ENCODE results near the gene ATP2C2. TPM values are rescaled to one million over a fixed set of nuclear protein-coding genes. Genes with fewer than 3 reads are reported as not detected.

Gene ATP2C2
- total RNA-seq, 2 experiments from 2014 or later, result not detected

DNA sequence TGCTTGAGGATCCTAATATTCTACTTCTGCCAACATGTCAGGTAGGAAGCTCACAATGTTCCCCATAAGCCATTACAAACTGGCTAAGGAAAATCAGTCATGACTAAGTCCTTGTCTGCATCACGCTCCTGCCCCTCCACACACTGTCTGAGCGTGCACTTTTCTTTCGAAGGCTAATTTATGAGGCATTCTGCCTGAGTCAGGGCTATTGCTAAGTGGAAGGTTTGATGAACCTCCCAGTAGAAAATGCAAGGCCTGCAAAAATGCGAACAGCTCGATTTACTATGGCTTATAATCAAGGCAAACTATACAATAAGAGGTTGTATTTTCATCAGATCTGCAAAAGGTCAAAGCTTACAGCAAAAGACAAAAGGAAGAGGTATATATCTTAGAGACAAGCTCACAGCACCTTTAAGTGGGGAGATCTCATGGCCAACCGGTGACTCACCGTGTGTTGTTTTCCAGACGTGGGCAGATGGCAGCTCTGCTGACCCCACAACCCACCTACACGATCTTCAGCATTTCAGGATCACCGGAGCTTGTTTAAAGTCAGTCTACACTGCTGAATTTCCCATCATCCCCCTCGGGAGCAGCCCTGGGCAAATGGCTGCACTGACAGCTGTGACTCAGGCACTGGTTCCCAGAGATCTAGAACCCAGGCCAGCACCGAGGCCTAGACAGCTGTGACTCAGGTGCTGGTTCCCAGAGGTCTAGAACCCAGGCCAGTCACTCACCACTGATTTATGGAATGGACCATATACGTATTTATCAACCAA is 110.0 kb downstream of the ATP2C2 start:
- Histone ChIP-seq H3K9me3 (ENCODE audit: control insufficient read depth in 1 of 2, insufficient read depth in 1 of 2, low read length in 2 of 2) (no peaks in the 10 kb centered on the region), H3K27me3 (ENCODE audit: control insufficient read depth in 1 of 2, insufficient read depth in 2 of 2, low read length in 2 of 2) (no peaks in the 10 kb centered on the region), H3K27ac (ENCODE audit: low read depth in 1 of 2, low read length in 2 of 2) (no peak overlapping the region), H3K4me1 (ENCODE audit: insufficient read depth, low read length) (no peaks in the 10 kb centered on the region), H3K36me3 (ENCODE audit: insufficient read depth, low read length) (peaks cover 26% of the 10 kb centered on the region), H3K4me3 (ENCODE audit: low read length) (no peak overlapping the region)
- DNase-seq (no peak), ATAC-seq (ENCODE audit: poor library complexity) (no peak)
- Mint-ChIP-seq H3K36me3 (ENCODE audit: low read depth) (peaks cover 26% of the 10 kb centered on the region), H3K27ac (no peak overlapping the region), H3K4me1 (ENCODE audit: low read depth) (no peaks in the 10 kb centered on the region), H3K4me3 (no peak overlapping the region), H3K9me3 (no peaks in the 10 kb centered on the region), H3K27me3 (no peaks in the 10 kb centered on the region)
- TF ChIP-seq, protein P1, sequence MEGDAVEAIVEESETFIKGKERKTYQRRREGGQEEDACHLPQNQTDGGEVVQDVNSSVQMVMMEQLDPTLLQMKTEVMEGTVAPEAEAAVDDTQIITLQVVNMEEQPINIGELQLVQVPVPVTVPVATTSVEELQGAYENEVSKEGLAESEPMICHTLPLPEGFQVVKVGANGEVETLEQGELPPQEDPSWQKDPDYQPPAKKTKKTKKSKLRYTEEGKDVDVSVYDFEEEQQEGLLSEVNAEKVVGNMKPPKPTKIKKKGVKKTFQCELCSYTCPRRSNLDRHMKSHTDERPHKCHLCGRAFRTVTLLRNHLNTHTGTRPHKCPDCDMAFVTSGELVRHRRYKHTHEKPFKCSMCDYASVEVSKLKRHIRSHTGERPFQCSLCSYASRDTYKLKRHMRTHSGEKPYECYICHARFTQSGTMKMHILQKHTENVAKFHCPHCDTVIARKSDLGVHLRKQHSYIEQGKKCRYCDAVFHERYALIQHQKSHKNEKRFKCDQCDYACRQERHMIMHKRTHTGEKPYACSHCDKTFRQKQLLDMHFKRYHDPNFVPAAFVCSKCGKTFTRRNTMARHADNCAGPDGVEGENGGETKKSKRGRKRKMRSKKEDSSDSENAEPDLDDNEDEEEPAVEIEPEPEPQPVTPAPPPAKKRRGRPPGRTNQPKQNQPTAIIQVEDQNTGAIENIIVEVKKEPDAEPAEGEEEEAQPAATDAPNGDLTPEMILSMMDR (IDR thresholded peaks at IDR 0.05), result no peak
- intact Hi-C loops (cut with DNase I, micrococcal nuclease), result no loop called here
- POLR2A ChIA-PET, result no interaction called here
- CTCF ChIA-PET, result interaction anchor here (0.9 kb wide), 1 partner anchor 13 kb away, joined by 3 read pairs; no protein-coding TSS in a partner anchor

GRCh38 chr16:84479716-84480450 is 111.5 kb downstream of the ATP2C2 start:
- Histone ChIP-seq H3K27me3 (ENCODE audit: control insufficient read depth in 1 of 2, insufficient read depth in 2 of 2, low read length in 2 of 2) (no peaks in the 10 kb centered on the region), H3K4me1 (ENCODE audit: insufficient read depth, low read length) (no peaks in the 10 kb centered on the region), H3K9me3 (ENCODE audit: control insufficient read depth in 1 of 2, insufficient read depth in 1 of 2, low read length in 2 of 2) (no peaks in the 10 kb centered on the region), H3K27ac (ENCODE audit: low read depth in 1 of 2, low read length in 2 of 2) (no peak overlapping the region), H3K4me3 (ENCODE audit: low read length) (no peak overlapping the region), H3K36me3 (ENCODE audit: insufficient read depth, low read length) (peaks cover 37% of the 10 kb centered on the region)
- Mint-ChIP-seq H3K27me3 (no peaks in the 10 kb centered on the region), H3K27ac (no peak overlapping the region), H3K9me3 (no peaks in the 10 kb centered on the region), H3K4me1 (ENCODE audit: low read depth) (no peaks in the 10 kb centered on the region), H3K4me3 (no peak overlapping the region), H3K36me3 (ENCODE audit: low read depth) (peaks cover 25% of the 10 kb centered on the region)
- POLR2A ChIA-PET, result no interaction called here
- CTCF ChIA-PET, result no interaction called here
- ATAC-seq (ENCODE audit: poor library complexity), result no peak
- intact Hi-C loops (cut with DNase I, micrococcal nuclease), result loop anchor here in 1 of 2 experiments (5.0 kb wide), 1 partner anchor 203 kb away; no protein-coding TSS in a partner anchor
- no peak for DNase-seq
- TF ChIP-seq, protein P1 (IDR thresholded peaks at IDR 0.05), result no peak

GRCh38 chr16:84481051-84481735 is 112.9 kb downstream of the ATP2C2 start:
- POLR2A ChIA-PET, result no interaction called here
- DNase-seq (no peak), ATAC-seq (ENCODE audit: poor library complexity) (no peak)
- Mint-ChIP-seq H3K36me3 (ENCODE audit: low read depth) (peaks cover 25% of the 10 kb centered on the region), H3K4me3 (no peak overlapping the region), H3K9me3 (no peaks in the 10 kb centered on the region), H3K27ac (no peak overlapping the region), H3K27me3 (no peaks in the 10 kb centered on the region), H3K4me1 (ENCODE audit: low read depth) (no peaks in the 10 kb centered on the region)
- TF ChIP-seq, protein P1 (IDR thresholded peaks at IDR 0.05), result no peak
- no peaks in the 10 kb centered on the region for H3K27me3 ChIP-seq (ENCODE audit: control insufficient read depth in 1 of 2, insufficient read depth in 2 of 2, low read length in 2 of 2)
- H3K27ac ChIP-seq (ENCODE audit: low read depth in 1 of 2, low read length in 2 of 2), result no peak overlapping the region
- CTCF ChIA-PET, result no interaction called here
- H3K36me3 ChIP-seq (ENCODE audit: insufficient read depth, low read length), result peaks cover 45% of the 10 kb centered on the region
- no peaks in the 10 kb centered on the region for H3K4me1 ChIP-seq (ENCODE audit: insufficient read depth, low read length)
- intact Hi-C loops (cut with DNase I, micrococcal nuclease), result loop anchor here in 1 of 2 experiments (5.0 kb wide), 1 partner anchor 204 kb away; no protein-coding TSS in a partner anchor
- H3K9me3 ChIP-seq (ENCODE audit: control insufficient read depth in 1 of 2, insufficient read depth in 1 of 2, low read length in 2 of 2), result no peaks in the 10 kb centered on the region
- H3K4me3 ChIP-seq (ENCODE audit: low read length), result no peak overlapping the region

All from CD4-positive, alpha-beta T cell (primary cell).